ENCODE measurements around the gene NPDC1.

Gene NPDC1

GRCh38 chr9:137020771-137021567 lies 25.0 kb downstream of the NPDC1 start:
- H3K4me3 ChIP-seq (ENCODE audit: low read depth, low read length), result no peak overlapping the region
- H3K36me3 ChIP-seq, result peaks cover 21% of the 10 kb centered on the region
- H3K27me3 ChIP-seq, result no peaks in the 10 kb centered on the region
- TF ChIP-seq, protein P1, sequence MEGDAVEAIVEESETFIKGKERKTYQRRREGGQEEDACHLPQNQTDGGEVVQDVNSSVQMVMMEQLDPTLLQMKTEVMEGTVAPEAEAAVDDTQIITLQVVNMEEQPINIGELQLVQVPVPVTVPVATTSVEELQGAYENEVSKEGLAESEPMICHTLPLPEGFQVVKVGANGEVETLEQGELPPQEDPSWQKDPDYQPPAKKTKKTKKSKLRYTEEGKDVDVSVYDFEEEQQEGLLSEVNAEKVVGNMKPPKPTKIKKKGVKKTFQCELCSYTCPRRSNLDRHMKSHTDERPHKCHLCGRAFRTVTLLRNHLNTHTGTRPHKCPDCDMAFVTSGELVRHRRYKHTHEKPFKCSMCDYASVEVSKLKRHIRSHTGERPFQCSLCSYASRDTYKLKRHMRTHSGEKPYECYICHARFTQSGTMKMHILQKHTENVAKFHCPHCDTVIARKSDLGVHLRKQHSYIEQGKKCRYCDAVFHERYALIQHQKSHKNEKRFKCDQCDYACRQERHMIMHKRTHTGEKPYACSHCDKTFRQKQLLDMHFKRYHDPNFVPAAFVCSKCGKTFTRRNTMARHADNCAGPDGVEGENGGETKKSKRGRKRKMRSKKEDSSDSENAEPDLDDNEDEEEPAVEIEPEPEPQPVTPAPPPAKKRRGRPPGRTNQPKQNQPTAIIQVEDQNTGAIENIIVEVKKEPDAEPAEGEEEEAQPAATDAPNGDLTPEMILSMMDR (IDR thresholded peaks at IDR 0.05; ENCODE audit: low read depth, low read length), result no peak
- DNase-seq, result no peak
- peaks cover 13% of the 10 kb centered on the region for H3K4me1 ChIP-seq
- no peaks in the 10 kb centered on the region for H3K9me3 ChIP-seq

DNA sequence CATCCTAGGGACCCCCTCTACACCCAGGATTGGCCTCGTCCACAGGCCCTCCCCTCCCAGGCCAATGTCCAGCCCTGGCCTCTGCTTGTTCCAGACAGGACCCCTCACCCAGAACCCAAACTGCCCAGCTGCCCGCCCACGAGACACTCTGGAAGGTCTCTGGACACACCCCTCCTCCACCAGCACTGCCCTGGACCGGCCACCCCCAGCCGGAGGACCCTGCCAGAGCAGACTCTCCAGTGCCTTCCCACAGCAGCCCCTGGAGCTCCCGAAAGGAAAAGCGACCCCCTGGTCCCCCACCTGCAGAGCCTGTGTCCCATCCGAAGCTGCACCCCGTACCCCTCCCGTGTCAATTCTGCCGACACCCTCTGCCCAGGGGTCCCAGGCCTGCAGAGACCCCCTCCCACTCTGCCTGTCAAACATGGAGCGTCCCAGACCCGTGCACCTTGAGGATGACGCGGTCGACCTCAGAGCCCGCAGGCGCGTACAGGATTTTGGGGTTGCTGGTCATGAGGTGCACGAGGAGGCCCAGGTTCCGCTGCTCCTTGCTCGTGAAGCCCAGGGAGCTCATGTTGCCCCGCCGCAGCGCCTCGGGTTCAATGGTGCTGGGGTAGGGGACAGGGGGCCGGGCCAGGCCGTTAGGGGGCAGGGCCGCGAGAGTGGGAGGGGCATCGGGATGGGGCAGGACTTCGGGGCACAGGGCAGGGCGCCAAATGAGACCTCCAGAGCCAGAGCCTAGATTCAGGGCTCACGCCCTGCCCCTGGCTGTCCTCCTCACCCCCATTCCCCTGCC lies 25.9 kb downstream of the NPDC1 start:
- TF ChIP-seq, protein P1 (IDR thresholded peaks at IDR 0.05; ENCODE audit: low read depth, low read length), result no peak
- DNase-seq, result no peak
- Histone ChIP-seq H3K4me3 (ENCODE audit: low read depth, low read length) (no peak overlapping the region), H3K27me3 (no peaks in the 10 kb centered on the region), H3K36me3 (peaks cover 23% of the 10 kb centered on the region), H3K4me1 (peaks cover 6% of the 10 kb centered on the region), H3K9me3 (no peaks in the 10 kb centered on the region)

DNA sequence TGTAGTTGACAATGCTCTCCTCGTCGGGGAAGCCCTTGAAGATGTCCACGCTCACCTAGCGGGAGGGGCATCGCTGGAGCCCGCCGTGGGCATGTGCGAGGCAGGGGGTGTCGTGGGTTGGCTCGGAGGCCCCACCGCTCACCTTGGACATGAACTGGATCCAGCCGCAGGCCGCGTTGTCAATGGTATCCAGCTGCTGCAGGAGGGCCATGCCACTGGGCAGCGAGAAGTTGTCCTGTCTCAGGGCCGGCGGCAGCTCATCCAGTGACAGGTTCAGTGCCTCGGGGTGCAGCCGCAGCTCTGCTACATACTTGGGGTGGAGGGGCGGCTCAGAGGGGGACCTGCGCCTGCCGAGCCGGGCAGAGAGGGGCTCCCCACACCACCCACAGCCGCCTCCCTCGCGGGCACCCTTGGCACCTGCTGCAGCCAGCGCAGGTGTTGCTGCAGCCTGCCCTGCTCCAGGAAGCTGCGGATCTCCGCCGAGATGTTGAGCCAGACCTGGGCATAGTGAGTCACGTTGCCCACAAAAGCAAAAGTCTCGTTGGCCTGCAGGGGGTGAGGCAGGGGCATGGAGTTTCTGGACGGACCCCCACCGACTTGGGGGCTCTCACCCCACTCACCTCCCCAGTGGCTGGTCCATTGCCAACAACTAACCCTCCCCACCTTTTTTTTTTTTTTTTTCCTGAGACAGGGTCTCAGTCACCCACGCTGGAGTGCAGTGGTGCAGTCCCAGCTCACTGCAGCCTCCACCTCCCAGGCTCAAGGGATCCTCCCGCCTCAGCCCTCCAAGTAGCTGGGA lies 27.0 kb downstream of the NPDC1 start:
- no peaks in the 10 kb centered on the region for H3K9me3 ChIP-seq
- TF ChIP-seq, protein P1 (IDR thresholded peaks at IDR 0.05; ENCODE audit: low read depth, low read length), result no peak
- no peaks in the 10 kb centered on the region for H3K27me3 ChIP-seq
- peaks cover 4% of the 10 kb centered on the region; the same call in 1 of the 2 replicates for H3K4me1 ChIP-seq
- H3K4me3 ChIP-seq (ENCODE audit: low read depth, low read length), result no peak overlapping the region
- H3K36me3 ChIP-seq, result peaks cover 28% of the 10 kb centered on the region
- no peak for DNase-seq

GRCh38 chr9:137017791-137018497 lies 28.0 kb downstream of the NPDC1 start:
- H3K27me3 ChIP-seq, result no peaks in the 10 kb centered on the region
- no peak overlapping the region for H3K4me3 ChIP-seq (ENCODE audit: low read depth, low read length)
- H3K9me3 ChIP-seq, result no peaks in the 10 kb centered on the region
- peaks cover 32% of the 10 kb centered on the region for H3K36me3 ChIP-seq
- TF ChIP-seq, protein P1 (IDR thresholded peaks at IDR 0.05; ENCODE audit: low read depth, low read length), result no peak
- peaks cover 4% of the 10 kb centered on the region; the same call in 1 of the 2 replicates for H3K4me1 ChIP-seq
- no peak for DNase-seq

DNA sequence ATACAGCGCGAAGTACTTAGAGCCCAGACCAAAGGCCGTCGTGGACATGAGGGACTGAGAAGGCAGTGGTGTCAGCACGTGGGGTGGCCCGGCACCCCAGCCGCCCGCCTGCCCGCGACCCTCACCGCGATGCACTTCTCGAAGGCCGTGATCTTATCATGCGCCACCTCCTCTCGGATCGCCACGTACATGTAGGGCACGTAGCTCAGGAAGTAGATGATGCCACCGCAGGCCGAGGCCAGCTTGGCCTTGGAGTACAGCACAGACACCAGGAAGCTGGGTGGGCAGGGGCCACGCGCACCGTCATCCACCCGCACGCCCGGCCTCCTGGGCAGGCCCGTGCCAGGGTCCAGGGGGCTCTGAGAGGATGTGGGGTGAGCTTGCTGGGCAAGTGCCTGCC lies 28.9 kb downstream of the NPDC1 start:
- TF ChIP-seq, protein P1 (IDR thresholded peaks at IDR 0.05; ENCODE audit: low read depth, low read length), result no peak
- no peaks in the 10 kb centered on the region; the same call in 1 of the 2 replicates for H3K4me1 ChIP-seq
- H3K4me3 ChIP-seq (ENCODE audit: low read depth, low read length), result no peak overlapping the region
- no peaks in the 10 kb centered on the region for H3K27me3 ChIP-seq
- peaks cover 33% of the 10 kb centered on the region for H3K36me3 ChIP-seq
- no peaks in the 10 kb centered on the region for H3K9me3 ChIP-seq
- DNase-seq, result no peak
